ENCODE results near the gene CD248.

Gene CD248

DNA sequence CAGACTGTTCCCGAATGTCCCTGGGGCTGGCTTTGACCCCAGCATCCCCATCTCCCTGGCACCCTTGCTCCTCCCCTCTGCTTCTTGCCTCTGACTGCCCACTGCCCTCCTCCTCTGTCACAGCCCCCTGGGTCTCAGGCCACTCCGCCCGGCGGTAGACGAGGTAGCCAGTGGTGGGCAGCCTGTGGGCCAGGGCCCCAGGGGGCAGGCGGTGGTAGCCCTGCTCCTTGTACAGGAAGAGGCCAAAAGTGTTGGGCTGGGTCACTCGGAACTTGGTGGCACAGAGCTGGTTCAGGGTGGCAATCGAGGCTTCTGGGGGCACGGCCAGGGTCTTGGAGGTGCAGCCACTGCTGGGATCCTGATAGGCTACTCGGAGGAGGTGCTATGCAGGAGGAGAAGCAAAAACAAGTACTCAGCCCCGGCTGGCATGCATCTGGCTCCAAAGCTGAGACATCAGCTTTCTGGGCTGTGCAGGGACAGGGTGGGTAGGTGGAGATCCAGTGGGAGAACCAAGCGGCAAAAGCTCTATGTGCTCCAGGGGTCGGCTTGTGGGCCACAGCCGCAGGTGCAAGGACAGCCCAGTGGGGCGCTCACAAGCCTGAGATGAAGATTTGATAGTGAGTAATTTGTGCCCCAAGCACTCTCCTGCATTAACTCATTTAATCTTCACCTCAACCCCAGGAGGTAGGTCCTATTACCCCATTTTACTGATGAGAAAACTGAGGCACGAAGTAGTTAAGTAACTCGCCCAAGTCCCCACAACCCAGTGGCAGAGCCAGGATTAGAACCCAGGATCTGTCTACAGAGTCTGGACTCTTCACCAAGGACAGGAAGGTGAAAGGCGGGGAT lies 15.8 kb upstream of the CD248 start:
- DNase-seq, result no peak
- CTCF ChIA-PET, result interaction anchor here (0.6 to 7.3 kb wide), 4 partner anchors 12 to 76 kb away, joined by 3 to 86 read pairs (median 24); partner anchors contain the start of genes B4GAT1, BRMS1 and CD248
- Histone ChIP-seq H3K36me3 (ENCODE audit: control insufficient read depth in 4 of 4, insufficient read depth in 4 of 4, low read length in 3 of 4) (peaks cover 0 to 6% (median 2%) of the 10 kb centered on the region in 4 experiments), H3K9me3 (ENCODE audit: control extremely low read depth in 1 of 5, control insufficient read depth in 4 of 5, insufficient read depth in 2 of 5, low read depth in 1 of 5, low read length in 4 of 5) (no peaks in the 10 kb centered on the region), H3K27me3 (replicated peaks in 2 of 5; ENCODE audit: control insufficient read depth in 4 of 5, insufficient read depth in 5 of 5, low read length in 4 of 5) (peaks cover 0 to 2% (median 0%) of the 10 kb centered on the region in 5 experiments), H3K4me3 (ENCODE audit: control insufficient read depth in 1 of 7, extremely low read depth in 1 of 7, insufficient read depth in 4 of 7, low read depth in 2 of 7, low read length in 6 of 7) (no peak overlapping the region), H3K4me1 (ENCODE audit: control extremely low read depth in 1 of 4, control insufficient read depth in 4 of 4, insufficient read depth in 4 of 4, low read length in 3 of 4) (peaks cover 0 to 31% (median 30%) of the 10 kb centered on the region in 4 experiments), H3K27ac (ENCODE audit: insufficient read depth in 1 of 2, low read depth in 1 of 2, low read length in 2 of 2, poor library complexity in 1 of 2, severe bottlenecking in 2 of 2) (no peak overlapping the region)
- POLR2A ChIA-PET, result interaction anchor here (1.1 to 1.3 kb wide), 2 partner anchors 20 to 21 kb away, joined by 3 read pairs; no protein-coding TSS in a partner anchor
- WGBS (ENCODE audit: insufficient coverage), result 100% methylated on average over 11 of the region's 18 CpGs

DNA sequence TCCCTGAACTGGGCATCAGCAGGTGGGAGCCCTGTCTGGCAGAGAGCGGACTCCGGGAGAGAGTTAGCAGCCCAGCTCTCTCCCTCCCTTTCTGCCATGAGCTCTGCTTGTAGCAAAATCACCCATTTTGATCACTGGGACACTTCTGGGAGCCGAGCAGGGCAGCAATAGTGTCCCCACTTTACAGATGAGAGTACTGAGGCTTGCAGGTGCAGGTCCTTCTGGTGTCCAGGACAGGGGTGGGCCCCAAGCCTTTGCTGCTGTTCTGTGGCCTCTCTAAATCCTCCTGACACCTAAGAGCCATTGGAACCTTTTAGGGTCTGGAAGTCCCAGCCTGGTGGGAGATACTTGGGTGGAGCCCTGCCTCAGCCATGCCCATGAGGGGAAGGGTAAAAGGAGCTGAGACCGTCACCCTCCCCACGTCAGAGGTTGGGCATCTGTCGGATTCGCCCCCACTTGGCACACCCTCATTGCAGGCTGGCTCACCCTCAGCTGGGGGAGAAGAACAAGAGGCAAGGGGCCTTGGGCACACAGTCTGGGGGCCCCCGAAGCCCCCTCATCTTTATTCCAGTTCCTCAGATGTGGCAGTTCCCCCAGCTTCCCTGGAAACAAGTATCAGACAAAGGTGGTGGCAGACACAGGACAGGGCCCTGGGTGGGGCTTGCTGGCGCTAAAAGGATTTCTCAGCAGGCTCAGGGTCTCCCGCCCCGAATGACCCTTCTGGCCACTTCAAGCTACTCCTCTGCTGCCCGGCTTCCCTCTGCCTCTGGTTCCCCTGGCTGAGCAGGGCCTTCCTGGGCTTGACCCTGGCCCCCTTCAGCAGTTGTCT lies 14.9 kb upstream of the CD248 start:
- Histone ChIP-seq H3K9me3 (ENCODE audit: control extremely low read depth in 1 of 5, control insufficient read depth in 4 of 5, insufficient read depth in 2 of 5, low read depth in 1 of 5, low read length in 4 of 5) (no peaks in the 10 kb centered on the region), H3K36me3 (ENCODE audit: control insufficient read depth in 4 of 4, insufficient read depth in 4 of 4, low read length in 3 of 4) (no peaks in the 10 kb centered on the region), H3K4me3 (ENCODE audit: control insufficient read depth in 1 of 7, extremely low read depth in 1 of 7, insufficient read depth in 4 of 7, low read depth in 2 of 7, low read length in 6 of 7) (no peak overlapping the region), H3K4me1 (ENCODE audit: control extremely low read depth in 1 of 4, control insufficient read depth in 4 of 4, insufficient read depth in 4 of 4, low read length in 3 of 4) (peaks cover 0 to 32% (median 25%) of the 10 kb centered on the region in 4 experiments), H3K27ac (ENCODE audit: insufficient read depth in 1 of 2, low read depth in 1 of 2, low read length in 2 of 2, poor library complexity in 1 of 2, severe bottlenecking in 2 of 2) (no peak overlapping the region), H3K27me3 (replicated peaks in 2 of 5; ENCODE audit: control insufficient read depth in 4 of 5, insufficient read depth in 5 of 5, low read length in 4 of 5) (peaks cover 0 to 2% (median 0%) of the 10 kb centered on the region in 5 experiments)
- ChIA-PET POLR2A (interaction anchor here (1.1 to 1.3 kb wide), 2 partner anchors 19 to 20 kb away, joined by 3 read pairs; no protein-coding TSS in a partner anchor), CTCF (interaction anchor here (0.9 to 7.3 kb wide), 4 partner anchors 12 to 33 kb away, joined by 3 to 86 read pairs (median 24); partner anchors contain the start of genes B4GAT1, BRMS1 and CD248)
- no peak for DNase-seq
- WGBS (ENCODE audit: insufficient coverage), result 95% methylated on average over 10 of the region's 12 CpGs

DNA sequence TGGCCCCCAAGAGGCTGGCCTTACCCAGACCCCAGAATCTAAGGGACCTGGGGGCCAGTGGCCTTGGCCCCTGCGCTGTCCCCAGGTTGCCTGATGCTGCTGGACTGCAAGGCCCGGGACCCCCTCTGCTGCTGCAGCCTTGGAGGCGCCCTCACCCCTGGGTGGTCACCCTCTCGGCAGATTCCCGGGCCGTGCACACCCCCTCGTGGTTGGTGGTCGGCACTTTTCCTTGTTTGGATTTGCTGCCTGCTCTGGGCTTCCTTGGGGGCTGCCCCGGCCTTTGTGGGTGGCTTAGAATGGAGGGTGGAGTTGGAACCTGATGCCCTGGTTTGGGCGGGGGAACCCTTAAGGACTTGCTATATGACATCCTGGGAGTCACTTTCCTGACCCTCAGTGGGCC lies 14.1 kb upstream of the CD248 start:
- no peak overlapping the region for H3K4me3 ChIP-seq (ENCODE audit: control insufficient read depth in 1 of 7, extremely low read depth in 1 of 7, insufficient read depth in 4 of 7, low read depth in 2 of 7, low read length in 6 of 7)
- ChIA-PET POLR2A (interaction anchor here (1.3 kb wide), 1 partner anchor 19 kb away, joined by 3 read pairs; no protein-coding TSS in a partner anchor), CTCF (interaction anchor here (0.9 to 7.3 kb wide), 4 partner anchors 13 to 32 kb away, joined by 3 to 86 read pairs (median 24); partner anchors contain the start of genes B4GAT1, BRMS1 and CD248)
- H3K9me3 ChIP-seq (ENCODE audit: control extremely low read depth in 1 of 5, control insufficient read depth in 4 of 5, insufficient read depth in 2 of 5, low read depth in 1 of 5, low read length in 4 of 5), result no peaks in the 10 kb centered on the region
- no peak overlapping the region for H3K27ac ChIP-seq (ENCODE audit: insufficient read depth in 1 of 2, low read depth in 1 of 2, low read length in 2 of 2, poor library complexity in 1 of 2, severe bottlenecking in 2 of 2)
- no peak for DNase-seq
- peaks cover 0 to 2% (median 0%) of the 10 kb centered on the region in 5 experiments for H3K27me3 ChIP-seq (replicated peaks in 2 of 5; ENCODE audit: control insufficient read depth in 4 of 5, insufficient read depth in 5 of 5, low read length in 4 of 5)
- peaks cover 0 to 32% (median 25%) of the 10 kb centered on the region in 4 experiments for H3K4me1 ChIP-seq (ENCODE audit: control extremely low read depth in 1 of 4, control insufficient read depth in 4 of 4, insufficient read depth in 4 of 4, low read length in 3 of 4)
- no peaks in the 10 kb centered on the region for H3K36me3 ChIP-seq (ENCODE audit: control insufficient read depth in 4 of 4, insufficient read depth in 4 of 4, low read length in 3 of 4)
- 93% methylated on average over 8 of the region's 10 CpGs for WGBS (ENCODE audit: insufficient coverage)

DNA sequence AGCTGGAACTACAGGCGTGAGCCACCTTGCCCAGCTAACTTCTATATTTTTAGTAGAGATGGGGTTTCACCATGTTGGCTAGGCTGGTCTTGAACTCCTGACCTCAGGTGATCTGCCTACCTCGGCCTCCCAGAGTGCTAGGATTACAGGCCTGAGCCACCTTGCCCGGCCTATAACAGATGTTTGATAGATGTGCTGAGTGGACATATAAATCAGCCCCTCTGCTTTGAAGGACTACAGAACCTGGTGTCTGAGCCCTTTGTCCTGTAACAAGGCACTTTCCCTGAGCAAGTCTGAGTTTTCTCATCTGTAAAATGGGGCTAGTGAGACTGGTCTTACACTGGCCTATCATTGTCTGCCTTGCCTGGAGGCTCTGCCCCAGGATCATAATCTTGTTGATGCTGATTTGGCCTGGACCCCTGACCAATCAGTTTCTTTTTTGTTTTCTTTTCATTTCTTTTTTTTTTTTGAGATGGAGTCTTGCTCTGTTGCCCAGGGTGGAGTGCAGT lies 12.4 kb upstream of the CD248 start:
- Histone ChIP-seq H3K9me3 (ENCODE audit: control extremely low read depth in 1 of 5, control insufficient read depth in 4 of 5, insufficient read depth in 2 of 5, low read depth in 1 of 5, low read length in 4 of 5) (no peaks in the 10 kb centered on the region), H3K27ac (ENCODE audit: insufficient read depth in 1 of 2, low read depth in 1 of 2, low read length in 2 of 2, poor library complexity in 1 of 2, severe bottlenecking in 2 of 2) (no peak overlapping the region), H3K27me3 (replicated peaks in 2 of 5; ENCODE audit: control insufficient read depth in 4 of 5, insufficient read depth in 5 of 5, low read length in 4 of 5) (no peaks in the 10 kb centered on the region), H3K4me3 (ENCODE audit: control insufficient read depth in 1 of 7, extremely low read depth in 1 of 7, insufficient read depth in 4 of 7, low read depth in 2 of 7, low read length in 6 of 7) (no peak overlapping the region), H3K36me3 (ENCODE audit: control insufficient read depth in 4 of 4, insufficient read depth in 4 of 4, low read length in 3 of 4) (no peaks in the 10 kb centered on the region), H3K4me1 (ENCODE audit: control extremely low read depth in 1 of 4, control insufficient read depth in 4 of 4, insufficient read depth in 4 of 4, low read length in 3 of 4) (peaks cover 0 to 37% (median 24%) of the 10 kb centered on the region in 4 experiments)
- ChIA-PET CTCF (interaction anchor here (0.7 to 7.3 kb wide), 6 partner anchors 9 to 48 kb away, joined by 3 to 86 read pairs (median 6); partner anchors contain the start of gene CD248), POLR2A (interaction anchor here (0.9 kb wide), 1 partner anchor 17 kb away, joined by 3 read pairs; no protein-coding TSS in a partner anchor)
- no peak for DNase-seq
- WGBS (ENCODE audit: insufficient coverage), result 100% methylated on average over 2 of the region's 3 CpGs

DNA sequence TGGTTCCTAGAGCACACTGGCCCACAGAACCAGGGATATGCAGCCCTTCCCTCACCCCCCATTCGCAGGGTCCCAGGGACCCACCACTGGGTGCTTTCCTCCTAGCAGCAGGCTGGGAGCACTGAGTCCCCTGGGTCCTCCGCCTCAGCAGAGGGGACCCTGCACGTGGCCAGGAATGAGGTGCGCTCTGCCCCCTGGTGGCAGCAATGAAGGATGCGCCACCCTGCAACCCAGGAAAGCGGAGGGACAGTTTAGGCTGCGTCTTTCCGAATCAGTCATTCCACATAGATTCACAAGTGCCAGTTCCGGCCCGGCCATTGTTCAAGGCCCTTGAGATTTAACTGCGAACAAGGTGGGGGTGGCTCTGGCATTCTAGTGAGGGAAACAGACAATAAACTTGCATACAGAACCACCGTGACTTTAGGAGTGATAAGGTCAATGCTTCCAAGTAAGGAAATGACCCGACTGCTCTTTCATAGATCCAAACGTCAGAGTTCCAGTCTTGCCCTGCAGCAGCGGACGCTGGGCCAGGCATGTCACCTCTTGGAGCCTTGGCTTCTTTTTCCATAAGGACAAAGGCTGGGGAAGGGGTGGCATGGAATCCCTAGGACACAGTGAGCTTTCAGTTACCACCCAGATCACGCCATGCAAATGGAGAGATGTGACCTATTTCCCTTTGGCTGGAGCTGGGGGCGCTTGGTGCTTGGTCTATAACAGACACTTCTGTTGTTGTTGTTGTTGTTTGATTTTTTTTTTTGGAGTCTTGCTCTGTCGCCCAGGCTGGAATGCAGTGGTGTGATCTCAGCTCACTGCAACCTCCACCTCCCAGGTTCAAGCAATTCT lies 11.7 kb upstream of the CD248 start:
- ChIA-PET POLR2A (interaction anchor here (0.9 kb wide), 1 partner anchor 17 kb away, joined by 3 read pairs; no protein-coding TSS in a partner anchor), CTCF (interaction anchor here (0.7 to 1.2 kb wide), 5 partner anchors 10 to 47 kb away, joined by 3 to 14 read pairs (median 6); partner anchors contain the start of gene CD248)
- H3K4me3 ChIP-seq (ENCODE audit: control insufficient read depth in 1 of 7, extremely low read depth in 1 of 7, insufficient read depth in 4 of 7, low read depth in 2 of 7, low read length in 6 of 7), result peak overlapping the region in 3 of 7 experiments; percentile 7 to 29 (median 22)
- H3K9me3 ChIP-seq (ENCODE audit: control extremely low read depth in 1 of 5, control insufficient read depth in 4 of 5, insufficient read depth in 2 of 5, low read depth in 1 of 5, low read length in 4 of 5), result no peaks in the 10 kb centered on the region
- H3K27ac ChIP-seq (ENCODE audit: insufficient read depth in 1 of 2, low read depth in 1 of 2, low read length in 2 of 2, poor library complexity in 1 of 2, severe bottlenecking in 2 of 2), result no peak overlapping the region
- 0% methylated on average over 13 of the region's 19 CpGs for WGBS (ENCODE audit: insufficient coverage)
- H3K4me1 ChIP-seq (ENCODE audit: control extremely low read depth in 1 of 4, control insufficient read depth in 4 of 4, insufficient read depth in 4 of 4, low read length in 3 of 4), result peaks cover 0 to 37% (median 24%) of the 10 kb centered on the region in 4 experiments
- no peaks in the 10 kb centered on the region for H3K36me3 ChIP-seq (ENCODE audit: control insufficient read depth in 4 of 4, insufficient read depth in 4 of 4, low read length in 3 of 4)
- H3K27me3 ChIP-seq (replicated peaks in 2 of 5; ENCODE audit: control insufficient read depth in 4 of 5, insufficient read depth in 5 of 5, low read length in 4 of 5), result no peaks in the 10 kb centered on the region
- peak; percentile 71 to 85 (median 78) for DNase-seq

DNA sequence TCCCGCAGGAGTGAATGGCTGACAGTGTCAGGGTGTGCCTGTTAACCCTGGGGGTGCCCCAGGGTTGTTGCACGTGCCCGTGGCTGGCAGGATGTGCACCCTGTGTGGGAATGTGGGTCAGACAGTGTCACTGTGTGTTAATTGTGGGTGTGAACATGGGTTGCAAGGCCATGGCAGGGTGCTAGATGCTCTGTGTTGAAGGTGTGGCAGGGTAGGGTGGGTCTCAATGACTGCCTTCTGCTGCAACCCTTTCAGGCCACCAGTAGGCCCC lies 11.1 kb upstream of the CD248 start:
- Histone ChIP-seq H3K27ac (ENCODE audit: insufficient read depth in 1 of 2, low read depth in 1 of 2, low read length in 2 of 2, poor library complexity in 1 of 2, severe bottlenecking in 2 of 2) (no peak overlapping the region), H3K9me3 (ENCODE audit: control extremely low read depth in 1 of 5, control insufficient read depth in 4 of 5, insufficient read depth in 2 of 5, low read depth in 1 of 5, low read length in 4 of 5) (no peaks in the 10 kb centered on the region), H3K27me3 (replicated peaks in 2 of 5; ENCODE audit: control insufficient read depth in 4 of 5, insufficient read depth in 5 of 5, low read length in 4 of 5) (no peaks in the 10 kb centered on the region), H3K4me1 (ENCODE audit: control extremely low read depth in 1 of 4, control insufficient read depth in 4 of 4, insufficient read depth in 4 of 4, low read length in 3 of 4) (peaks cover 0 to 37% (median 24%) of the 10 kb centered on the region in 4 experiments), H3K36me3 (ENCODE audit: control insufficient read depth in 4 of 4, insufficient read depth in 4 of 4, low read length in 3 of 4) (no peaks in the 10 kb centered on the region), H3K4me3 (ENCODE audit: control insufficient read depth in 1 of 7, extremely low read depth in 1 of 7, insufficient read depth in 4 of 7, low read depth in 2 of 7, low read length in 6 of 7) (no peak overlapping the region)
- no peak for DNase-seq
- CTCF ChIA-PET, result no interaction called here
- POLR2A ChIA-PET, result no interaction called here
- WGBS (ENCODE audit: insufficient coverage), result no CpG with 5 or more reads among the region's 3 CpGs

Measured in common myeloid progenitor, CD34-positive (primary cell).